Measurements from ENCODE around the gene CEP95.

GRCh38 chr17:64529221-64529620 lies 22.4 kb downstream of the CEP95 start:
- TF ChIP-seq CTCF (IDR thresholded peaks at IDR 0.05): no peak
- TF ChIP-seq POLR2AphosphoS5 (IDR thresholded peaks at IDR 0.05; ENCODE audit: insufficient read depth in 1 of 2, low read depth in 1 of 2): no peak
- no peak for TF ChIP-seq POLR2A (IDR thresholded peaks at IDR 0.05)

Data from vagina (tissue), 2 donors.